Measurements from ENCODE around the gene RRP36.

The RRP36 gene

DNA sequence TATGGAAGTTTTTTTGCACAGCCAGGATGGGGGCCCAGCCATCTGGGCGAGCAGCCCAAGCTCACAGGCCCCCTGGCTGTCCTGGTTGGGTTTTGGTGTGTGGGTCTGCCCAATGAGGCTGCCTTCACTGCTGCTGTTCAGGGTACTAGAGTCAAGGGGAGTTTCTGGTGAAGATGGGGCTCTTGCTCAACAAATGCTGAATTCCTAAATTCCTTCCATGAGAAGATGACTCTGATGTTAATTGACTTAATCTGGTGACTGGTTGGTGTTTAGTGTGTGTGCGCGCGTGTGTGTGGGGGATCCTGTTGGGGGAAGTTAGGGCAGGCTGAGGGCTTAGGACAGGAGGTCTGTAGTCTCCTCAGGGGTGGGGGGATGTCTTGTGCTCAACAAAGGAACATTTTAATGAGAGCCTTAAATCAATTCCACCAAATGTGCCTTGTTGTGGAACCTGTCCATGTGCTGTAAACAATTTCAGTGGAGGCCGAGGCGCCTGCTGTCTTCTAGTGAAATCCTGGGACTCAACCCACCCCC lies 56.6 kb downstream of the RRP36 start:
- H3K36me3 ChIP-seq (ENCODE audit: control insufficient read depth, insufficient read depth, low read length): no peaks in the 10 kb centered on the region
- H3K4me3 ChIP-seq (replicated peaks; ENCODE audit: low read depth, low read length): no peak overlapping the region
- DNase-seq (ENCODE audit: extremely low read depth, insufficient read length): no peak
- H3K27me3 ChIP-seq (replicated peaks; ENCODE audit: control insufficient read depth, insufficient read depth, low read length): no peaks in the 10 kb centered on the region
- TF ChIP-seq, protein P1, sequence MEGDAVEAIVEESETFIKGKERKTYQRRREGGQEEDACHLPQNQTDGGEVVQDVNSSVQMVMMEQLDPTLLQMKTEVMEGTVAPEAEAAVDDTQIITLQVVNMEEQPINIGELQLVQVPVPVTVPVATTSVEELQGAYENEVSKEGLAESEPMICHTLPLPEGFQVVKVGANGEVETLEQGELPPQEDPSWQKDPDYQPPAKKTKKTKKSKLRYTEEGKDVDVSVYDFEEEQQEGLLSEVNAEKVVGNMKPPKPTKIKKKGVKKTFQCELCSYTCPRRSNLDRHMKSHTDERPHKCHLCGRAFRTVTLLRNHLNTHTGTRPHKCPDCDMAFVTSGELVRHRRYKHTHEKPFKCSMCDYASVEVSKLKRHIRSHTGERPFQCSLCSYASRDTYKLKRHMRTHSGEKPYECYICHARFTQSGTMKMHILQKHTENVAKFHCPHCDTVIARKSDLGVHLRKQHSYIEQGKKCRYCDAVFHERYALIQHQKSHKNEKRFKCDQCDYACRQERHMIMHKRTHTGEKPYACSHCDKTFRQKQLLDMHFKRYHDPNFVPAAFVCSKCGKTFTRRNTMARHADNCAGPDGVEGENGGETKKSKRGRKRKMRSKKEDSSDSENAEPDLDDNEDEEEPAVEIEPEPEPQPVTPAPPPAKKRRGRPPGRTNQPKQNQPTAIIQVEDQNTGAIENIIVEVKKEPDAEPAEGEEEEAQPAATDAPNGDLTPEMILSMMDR (IDR thresholded peaks at IDR 0.05; ENCODE audit: insufficient read depth, low read length, poor library complexity, severe bottlenecking): no peak

DNA sequence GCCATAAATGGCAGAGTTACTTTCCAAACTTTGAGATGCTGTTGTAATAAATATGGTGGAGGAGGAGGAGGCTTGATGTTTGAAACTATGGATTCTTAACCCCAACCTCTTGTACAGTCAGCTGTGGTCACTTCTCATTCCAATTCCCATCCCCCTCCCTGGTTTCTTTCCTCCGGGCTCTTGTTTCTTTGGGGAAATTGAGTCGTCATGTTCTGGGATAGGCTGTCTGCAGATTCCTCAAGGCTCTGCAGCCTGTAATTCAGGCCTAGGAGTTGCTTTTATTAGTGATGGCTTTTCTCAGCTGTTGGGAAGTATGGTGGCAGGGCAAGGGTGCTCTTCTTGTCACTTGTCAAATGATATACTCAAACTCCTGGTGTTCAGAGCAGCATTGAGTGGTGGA lies 57.3 kb downstream of the RRP36 start:
- DNase-seq (ENCODE audit: extremely low read depth, insufficient read length): no peak
- Histone ChIP-seq H3K4me3 (replicated peaks; ENCODE audit: low read depth, low read length) (no peak overlapping the region), H3K27me3 (replicated peaks; ENCODE audit: control insufficient read depth, insufficient read depth, low read length) (no peaks in the 10 kb centered on the region), H3K36me3 (ENCODE audit: control insufficient read depth, insufficient read depth, low read length) (no peaks in the 10 kb centered on the region)
- TF ChIP-seq, protein P1 (IDR thresholded peaks at IDR 0.05; ENCODE audit: insufficient read depth, low read length, poor library complexity, severe bottlenecking): no peak
